GM04504 (cell line): Measurements from ENCODE around the gene PIH1D1.
A peak's percentile ranks its signal among the peaks of the same experiment; 100 is the strongest.
"Not testable (repeated sequence)": the region's sequence is repeated elsewhere in the genome, so short reads cannot be mapped to it uniquely, and the experiment has no call there.

Source experiments
- DNase-seq: peaks from one replicate; pipeline ENCODE4 v3.0.0-alpha.2; 2012; ENCODE audit warnings: low read depth

PIH1D1 gene

GRCh38 chr19:49455773-49456172 is 4.2 kb upstream of the PIH1D1 start:
- peak; percentile 57 for DNase-seq

GRCh38 chr19:49453757-49454240 is 2.2 kb upstream of the PIH1D1 start:
- no peak for DNase-seq

- DNase-seq, result peak; percentile 97
Observed at GRCh38 chr19:49453013-49453756, 1.6 kb upstream of the PIH1D1 start, which contains the start of gene ALDH16A1. Gene ALDH16A1, plus strand, starts transcription at chr19:49453225. Its CDS starts 107 bp downstream, at chr19:49453332.

GRCh38 chr19:49450405-49450804 is 1.2 kb downstream of the PIH1D1 start:
- no peak for DNase-seq

- no peak for DNase-seq
Observed at GRCh38 chr19:49448432-49448786, 3.2 kb downstream of the PIH1D1 start.

- DNase-seq, result no peak
Observed at GRCh38 chr19:49447485-49448431, 3.9 kb downstream of the PIH1D1 start.

GRCh38 chr19:49445997-49446396 is 5.6 kb downstream of the PIH1D1 start:
- DNase-seq, result no peak

GRCh38 chr19:49444100-49444700 is 7.4 kb downstream of the PIH1D1 start:
- not testable (repeated sequence) for DNase-seq

- DNase-seq, result peak; percentile 86
Observed at GRCh38 chr19:49443366-49444099, 8.1 kb downstream of the PIH1D1 start.

GRCh38 chr19:49442771-49443365 is 8.7 kb downstream of the PIH1D1 start:
- peak; percentile 67 for DNase-seq

GRCh38 chr19:49442354-49442753 is 9.3 kb downstream of the PIH1D1 start:
- DNase-seq, result no peak

GRCh38 chr19:49441960-49442350 is 9.7 kb downstream of the PIH1D1 start:
- no peak for DNase-seq

GRCh38 chr19:49441210-49441959 is 10.2 kb downstream of the PIH1D1 start, which contains the start of gene SLC17A7:
Gene SLC17A7, minus strand, starts transcription at chr19:49441527. Its CDS starts 148 bp downstream, at chr19:49441379.
- no peak for DNase-seq

GRCh38 chr19:49440439-49441209 is 11.0 kb downstream of the PIH1D1 start:
- no peak for DNase-seq

- no peak for DNase-seq
Observed at GRCh38 chr19:49439836-49440235, 11.8 kb downstream of the PIH1D1 start.

GRCh38 chr19:49438261-49438660 is 13.4 kb downstream of the PIH1D1 start:
- DNase-seq, result no peak

- DNase-seq, result no peak
Observed at GRCh38 chr19:49437231-49437630, 14.4 kb downstream of the PIH1D1 start.

- no peak for DNase-seq
Observed at GRCh38 chr19:49436381-49437017, 15.1 kb downstream of the PIH1D1 start.

- no peak for DNase-seq
Observed at GRCh38 chr19:49435670-49436069, 15.9 kb downstream of the PIH1D1 start.
